HEK293 (cell line): ENCODE results near the gene ANKRD11.

ENCODE experiments used
- BCL11A ChIP-seq: fragments of 450-650 bp; formaldehyde crosslinking; IDR thresholded peaks from 2 replicates; pipeline ENCODE4 v1.5.1; 2016; ENCODE audit warnings: low read depth, missing biosample characterization, missing genetic modification characterization
- GLI4 ChIP-seq: fragments of 450-650 bp; formaldehyde crosslinking; IDR thresholded peaks from 2 replicates; pipeline ENCODE4 v1.5.1; 2016; ENCODE audit warnings: missing biosample characterization, missing genetic modification characterization
- HIC1 ChIP-seq: fragments of 450-650 bp; formaldehyde crosslinking; IDR thresholded peaks from 2 replicates; pipeline ENCODE4 v1.5.1; 2016; ENCODE audit warnings: missing biosample characterization, missing genetic modification characterization
- KLF8 ChIP-seq: fragments of 450-650 bp; formaldehyde crosslinking; IDR thresholded peaks from 2 replicates; pipeline ENCODE4 v1.5.1; 2016; ENCODE audit warnings: missing biosample characterization, missing genetic modification characterization
- MEIS1 ChIP-seq: sonication (generic); formaldehyde crosslinking; IDR thresholded peaks from 2 replicates; pipeline ENCODE4 v1.8.1; 2022; ENCODE audit warnings: missing genetic modification reagents, mild to moderate bottlenecking, borderline replicate concordance
- MYNN ChIP-seq: fragments of 450-650 bp; formaldehyde crosslinking; IDR thresholded peaks from 2 replicates; pipeline ENCODE4 v1.5.1; 2016; ENCODE audit warnings: missing biosample characterization, missing genetic modification characterization, borderline replicate concordance
- OSR2 ChIP-seq: fragments of 450-650 bp; formaldehyde crosslinking; IDR thresholded peaks from 2 replicates; pipeline ENCODE4 v1.5.1; 2016; ENCODE audit warnings: missing biosample characterization, missing genetic modification characterization
- PBX3 ChIP-seq: sonication (generic); formaldehyde crosslinking; IDR thresholded peaks from 2 replicates; pipeline ENCODE4 v1.8.1; 2022; ENCODE audit warnings: mild to moderate bottlenecking, moderate library complexity, missing genetic modification reagents
- PRDM1 ChIP-seq: fragments of 450-650 bp; formaldehyde crosslinking; IDR thresholded peaks from 2 replicates; pipeline ENCODE4; 2016; ENCODE audit warnings: missing biosample characterization, missing genetic modification characterization
- PRDM10 ChIP-seq: fragments of 450-650 bp; formaldehyde crosslinking; IDR thresholded peaks from 2 replicates; pipeline ENCODE4 v1.5.1; 2016; ENCODE audit warnings: missing biosample characterization, missing genetic modification characterization
- TCF7L2 ChIP-seq: IDR thresholded peaks from 2 replicates; pipeline ENCODE4 v1.6.1; 2011; ENCODE audit warnings: low read depth, mild to moderate bottlenecking, inconsistent platforms, low read length, moderate library complexity, borderline replicate concordance
- WT1 ChIP-seq: fragments of 450-650 bp; formaldehyde crosslinking; IDR thresholded peaks from 2 replicates; pipeline ENCODE4 v1.5.1; 2016; ENCODE audit warnings: missing biosample characterization, missing genetic modification characterization
- ZFP37 ChIP-seq: fragments of 450-650 bp; formaldehyde crosslinking; IDR thresholded peaks from 2 replicates; pipeline ENCODE4 v1.5.1; 2016; ENCODE audit warnings: missing biosample characterization, missing genetic modification characterization
- ZNF112 ChIP-seq: fragments of 450-650 bp; formaldehyde crosslinking; IDR thresholded peaks from 2 replicates; pipeline ENCODE4 v1.5.0; 2017; ENCODE audit warnings: missing biosample characterization, missing genetic modification characterization
- ZNF114 ChIP-seq: fragments of 450-650 bp; formaldehyde crosslinking; IDR thresholded peaks from 2 replicates; pipeline ENCODE4 v1.5.0; 2017; ENCODE audit warnings: missing biosample characterization, missing genetic modification characterization
- ZNF2 ChIP-seq: fragments of 450-650 bp; formaldehyde crosslinking; IDR thresholded peaks from 2 replicates; pipeline ENCODE4 v1.5.1; 2016; ENCODE audit warnings: missing biosample characterization, missing genetic modification characterization
- ZNF214 ChIP-seq: fragments of 450-650 bp; formaldehyde crosslinking; IDR thresholded peaks from 2 replicates; pipeline ENCODE4 v1.5.1; 2017; ENCODE audit warnings: missing biosample characterization, mild to moderate bottlenecking, missing genetic modification characterization, borderline replicate concordance
- ZNF239 ChIP-seq: fragments of 450-650 bp; formaldehyde crosslinking; IDR thresholded peaks from 2 replicates; pipeline ENCODE4 v1.5.1; 2016; ENCODE audit warnings: missing biosample characterization, missing genetic modification characterization
- ZNF280C ChIP-seq: fragments of 450-650 bp; formaldehyde crosslinking; IDR thresholded peaks from 2 replicates; pipeline ENCODE4 v1.5.1; 2016; ENCODE audit warnings: missing biosample characterization, missing genetic modification characterization
- ZNF366 ChIP-seq: fragments of 450-650 bp; formaldehyde crosslinking; conservative IDR thresholded peaks from 2 replicates; pipeline ENCODE4 v1.5.1; 2016; ENCODE audit warnings: missing biosample characterization, missing genetic modification characterization
- ZNF37A ChIP-seq: fragments of 450-650 bp; IDR thresholded peaks from 2 replicates; pipeline ENCODE4 v1.5.1; 2018; ENCODE audit warnings: missing biosample characterization, missing genetic modification characterization
- ZNF404 ChIP-seq: fragments of 450-650 bp; formaldehyde crosslinking; IDR thresholded peaks from 2 replicates; pipeline ENCODE4 v1.5.1; 2017; ENCODE audit warnings: missing biosample characterization, missing genetic modification characterization
- ZNF416 ChIP-seq: fragments of 450-650 bp; formaldehyde crosslinking; IDR thresholded peaks from 2 replicates; pipeline ENCODE4 v1.5.1; 2016; ENCODE audit warnings: missing biosample characterization, missing genetic modification characterization
- ZNF48 ChIP-seq: fragments of 450-650 bp; formaldehyde crosslinking; IDR thresholded peaks from 2 replicates; pipeline ENCODE4 v1.5.1; 2016; ENCODE audit warnings: missing biosample characterization, missing genetic modification characterization
- ZNF544 ChIP-seq: fragments of 450-650 bp; formaldehyde crosslinking; IDR thresholded peaks from 2 replicates; pipeline ENCODE4 v1.5.0; 2017; ENCODE audit warnings: missing biosample characterization, missing genetic modification characterization
- ZNF585B ChIP-seq: fragments of 450-650 bp; formaldehyde crosslinking; IDR thresholded peaks from 2 replicates; pipeline ENCODE4 v1.5.1; 2016; ENCODE audit warnings: missing biosample characterization, missing genetic modification characterization
- ZNF596 ChIP-seq: fragments of 450-650 bp; IDR thresholded peaks from 2 replicates; pipeline ENCODE4 v1.5.0; 2018; ENCODE audit warnings: missing biosample characterization, mild to moderate bottlenecking, missing genetic modification characterization, moderate library complexity
- ZNF623 ChIP-seq: fragments of 450-650 bp; formaldehyde crosslinking; IDR thresholded peaks from 2 replicates; pipeline ENCODE4 v1.5.1; 2016; ENCODE audit warnings: missing biosample characterization, missing genetic modification characterization
- ZNF677 ChIP-seq: fragments of 450-650 bp; IDR thresholded peaks from 2 replicates; pipeline ENCODE4 v1.5.0; 2018; ENCODE audit warnings: missing biosample characterization, mild to moderate bottlenecking, missing genetic modification characterization, moderate library complexity
- ZNF704 ChIP-seq: fragments of 450-650 bp; formaldehyde crosslinking; IDR thresholded peaks from 2 replicates; pipeline ENCODE4 v1.5.1; 2016; ENCODE audit warnings: missing biosample characterization, missing genetic modification characterization
- ZNF791 ChIP-seq: fragments of 450-650 bp; formaldehyde crosslinking; IDR thresholded peaks from 2 replicates; pipeline ENCODE4 v1.5.1; 2016; ENCODE audit warnings: missing biosample characterization, missing genetic modification characterization

ANKRD11 gene

GRCh38 chr16:89490439-89491237 lies at the start of gene ANKRD11 (continued):
- TF ChIP-seq ZNF585B (tag by site-specific recombination), result peak; percentile 62
- TF ChIP-seq ZNF596, result no peak
- TF ChIP-seq ZNF544, result no peak
- no peak for TF ChIP-seq ZNF114 (tag by site-specific recombination)
- TF ChIP-seq TCF7L2, result no peak
- no peak for TF ChIP-seq ZNF704 (tag by site-specific recombination)
- no peak for TF ChIP-seq ZNF112
- peak; percentile 95; the same call in 1 of the 2 replicates for TF ChIP-seq PBX3 (CRISPR knock-in tag)
- TF ChIP-seq PRDM10 (tag by site-specific recombination), result no peak
- TF ChIP-seq ZNF623 (tag by site-specific recombination), result no peak
- no peak for TF ChIP-seq ZNF677 (tag by site-specific recombination)
- no peak for TF ChIP-seq ZNF239 (tag by site-specific recombination)
- no peak for TF ChIP-seq OSR2
- no peak for TF ChIP-seq GLI4
- TF ChIP-seq HIC1 (tag by site-specific recombination), result no peak
- TF ChIP-seq WT1 (tag by site-specific recombination), result no peak
- no peak for TF ChIP-seq ZNF404 (tag by site-specific recombination)
- TF ChIP-seq BCL11A, result no peak
- TF ChIP-seq ZNF416 (tag by site-specific recombination), result no peak
- TF ChIP-seq MEIS1 (CRISPR knock-in tag), result no peak
- TF ChIP-seq ZNF37A (tag by site-specific recombination), result no peak
- no peak for TF ChIP-seq ZFP37 (tag by site-specific recombination)
- TF ChIP-seq ZNF48, result no peak
- TF ChIP-seq ZNF280C (tag by site-specific recombination), result no peak
- no peak for TF ChIP-seq ZNF791 (tag by site-specific recombination)
- no peak for TF ChIP-seq ZNF214 (tag by site-specific recombination)
- TF ChIP-seq MYNN (tag by site-specific recombination), result no peak
- TF ChIP-seq ZNF2 (tag by site-specific recombination), result 0 out of 2 replicates have a peak, but pooled peaks have one; percentile 27
- peak; percentile 86 for TF ChIP-seq ZNF366 (tag by site-specific recombination)
- TF ChIP-seq KLF8 (tag by site-specific recombination), result peak; percentile 37; the same call in 1 of the 2 replicates
- no peak for TF ChIP-seq PRDM1 (tag by site-specific recombination)
